ENCODE data around the gene CD93.

CD93 gene

GRCh38 chr20:23086931-23087411 is 847 bp upstream of the CD93 start:
- no peak for ATAC-seq
- no peak for TF ChIP-seq ZNF8 (CRISPR knock-in tag; IDR thresholded peaks at IDR 0.05)
- no peak for TF ChIP-seq ZNF565 (CRISPR knock-in tag; conservative IDR thresholded peaks at IDR 0.05; ENCODE audit: low read depth)
- no peak for TF ChIP-seq TCF4 (CRISPR knock-in tag; IDR thresholded peaks at IDR 0.05; ENCODE audit: borderline replicate concordance)
- TF ChIP-seq CSRNP3 (CRISPR knock-in tag; IDR thresholded peaks at IDR 0.05) = no peak
- TF ChIP-seq GLIS3 (CRISPR knock-in tag; IDR thresholded peaks at IDR 0.05) = no peak
- TF ChIP-seq POU6F1 (CRISPR knock-in tag; IDR thresholded peaks at IDR 0.05; ENCODE audit: borderline replicate concordance, low read depth) = no peak
- TF ChIP-seq ZNF70 (CRISPR knock-in tag; IDR thresholded peaks at IDR 0.05) = no peak
- no peak for TF ChIP-seq OSR1 (CRISPR knock-in tag; IDR thresholded peaks at IDR 0.05)
- no peak for TF ChIP-seq ARNTL (CRISPR knock-in tag; IDR thresholded peaks at IDR 0.05; ENCODE audit: borderline replicate concordance, low read depth)
- TF ChIP-seq BACH2 (CRISPR knock-in tag; IDR thresholded peaks at IDR 0.05; ENCODE audit: borderline replicate concordance) = no peak
- TF ChIP-seq RARB (CRISPR knock-in tag; IDR thresholded peaks at IDR 0.05) = no peak
- TF ChIP-seq PPARA (CRISPR knock-in tag; IDR thresholded peaks at IDR 0.05; ENCODE audit: borderline replicate concordance) = no peak
- no peak for TF ChIP-seq ZFP3 (CRISPR knock-in tag; IDR thresholded peaks at IDR 0.05)
- no peak for TF ChIP-seq ESRRG (CRISPR knock-in tag; IDR thresholded peaks at IDR 0.05)
- TF ChIP-seq ZC3H10 (CRISPR knock-in tag; IDR thresholded peaks at IDR 0.05) = no peak

- no peak for ATAC-seq
- TF ChIP-seq PATZ1 (CRISPR knock-in tag; IDR thresholded peaks at IDR 0.05; ENCODE audit: borderline replicate concordance) (no peak), ZFP30 (CRISPR knock-in tag; IDR thresholded peaks at IDR 0.05) (no peak), RARB (CRISPR knock-in tag; IDR thresholded peaks at IDR 0.05) (no peak), PPARA (CRISPR knock-in tag; IDR thresholded peaks at IDR 0.05; ENCODE audit: borderline replicate concordance) (no peak), ZNF8 (CRISPR knock-in tag; IDR thresholded peaks at IDR 0.05) (no peak)
Observed at GRCh38 chr20:23085436-23086055, 578 bp downstream of the CD93 start.

GRCh38 chr20:23084845-23085365 is 1.2 kb downstream of the CD93 start:
- no peak for TF ChIP-seq CREB5 (CRISPR knock-in tag; IDR thresholded peaks at IDR 0.05; ENCODE audit: low read depth)
- TF ChIP-seq CSRNP3 (CRISPR knock-in tag; IDR thresholded peaks at IDR 0.05) = no peak
- no peak for TF ChIP-seq ZNF8 (CRISPR knock-in tag; IDR thresholded peaks at IDR 0.05)
- no peak for ATAC-seq

- no peak for ATAC-seq
- no peak for TF ChIP-seq GLIS3 (CRISPR knock-in tag; IDR thresholded peaks at IDR 0.05)
- TF ChIP-seq PPARA (CRISPR knock-in tag; IDR thresholded peaks at IDR 0.05; ENCODE audit: borderline replicate concordance) = no peak
- TF ChIP-seq ZNF565 (CRISPR knock-in tag; conservative IDR thresholded peaks at IDR 0.05; ENCODE audit: low read depth) = no peak
- TF ChIP-seq TOX (CRISPR knock-in tag; IDR thresholded peaks at IDR 0.05; ENCODE audit: borderline replicate concordance) = no peak
- TF ChIP-seq ZNF70 (CRISPR knock-in tag; IDR thresholded peaks at IDR 0.05) = no peak
- no peak for TF ChIP-seq RARB (CRISPR knock-in tag; IDR thresholded peaks at IDR 0.05)
- no peak for TF ChIP-seq CSDC2 (CRISPR knock-in tag; IDR thresholded peaks at IDR 0.05)
- no peak for TF ChIP-seq CSRNP3 (CRISPR knock-in tag; IDR thresholded peaks at IDR 0.05)
- TF ChIP-seq POU6F1 (CRISPR knock-in tag; IDR thresholded peaks at IDR 0.05; ENCODE audit: borderline replicate concordance, low read depth) = no peak
- TF ChIP-seq PATZ1 (CRISPR knock-in tag; IDR thresholded peaks at IDR 0.05; ENCODE audit: borderline replicate concordance) = no peak
- no peak for TF ChIP-seq ZFP30 (CRISPR knock-in tag; IDR thresholded peaks at IDR 0.05)
- TF ChIP-seq BACH2 (CRISPR knock-in tag; IDR thresholded peaks at IDR 0.05; ENCODE audit: borderline replicate concordance) = no peak
- no peak for TF ChIP-seq ZFP3 (CRISPR knock-in tag; IDR thresholded peaks at IDR 0.05)
Observed at GRCh38 chr20:23084282-23084844, 1.8 kb downstream of the CD93 start.
